ENCODE measurements around the gene PPP6R1. TPM values are rescaled to one million over a fixed set of nuclear protein-coding genes. Genes with fewer than 3 reads are reported as not detected.
A peak's percentile ranks its signal among the peaks of the same experiment; 100 is the strongest.

PPP6R1 gene
- polyA plus RNA-seq, 1 of the 3 experiments (the other 2 are of a cell fraction) = 47.8 TPM

GRCh38 chr19:55228403-55229031 is 30.3 kb downstream of the PPP6R1 start, which contains the start of gene TMEM86B (continued):
- TF ChIP-seq, protein P1, sequence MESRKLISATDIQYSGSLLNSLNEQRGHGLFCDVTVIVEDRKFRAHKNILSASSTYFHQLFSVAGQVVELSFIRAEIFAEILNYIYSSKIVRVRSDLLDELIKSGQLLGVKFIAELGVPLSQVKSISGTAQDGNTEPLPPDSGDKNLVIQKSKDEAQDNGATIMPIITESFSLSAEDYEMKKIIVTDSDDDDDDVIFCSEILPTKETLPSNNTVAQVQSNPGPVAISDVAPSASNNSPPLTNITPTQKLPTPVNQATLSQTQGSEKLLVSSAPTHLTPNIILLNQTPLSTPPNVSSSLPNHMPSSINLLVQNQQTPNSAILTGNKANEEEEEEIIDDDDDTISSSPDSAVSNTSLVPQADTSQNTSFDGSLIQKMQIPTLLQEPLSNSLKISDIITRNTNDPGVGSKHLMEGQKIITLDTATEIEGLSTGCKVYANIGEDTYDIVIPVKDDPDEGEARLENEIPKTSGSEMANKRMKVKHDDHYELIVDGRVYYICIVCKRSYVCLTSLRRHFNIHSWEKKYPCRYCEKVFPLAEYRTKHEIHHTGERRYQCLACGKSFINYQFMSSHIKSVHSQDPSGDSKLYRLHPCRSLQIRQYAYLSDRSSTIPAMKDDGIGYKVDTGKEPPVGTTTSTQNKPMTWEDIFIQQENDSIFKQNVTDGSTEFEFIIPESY (IDR thresholded peaks at IDR 0.05; ENCODE audit: borderline replicate concordance, low read depth) = no peak
- TF ChIP-seq TEAD4 (IDR thresholded peaks at IDR 0.05; ENCODE audit: borderline replicate concordance, insufficient read depth) (no peak), ELF1 (IDR thresholded peaks at IDR 0.05) (no peak), FOXM1 (IDR thresholded peaks at IDR 0.05; ENCODE audit: low read depth) (no peak), YY1 (IDR thresholded peaks at IDR 0.05; ENCODE audit: low read depth) (no peak), FOXJ3 (CRISPR knock-in tag; IDR thresholded peaks at IDR 0.05) (no peak), SMC3 (IDR thresholded peaks at IDR 0.05; ENCODE audit: low read depth, low read length) (no peak), CHD2 (IDR thresholded peaks at IDR 0.05; ENCODE audit: low read length, partially characterized antibody) (no peak), MEF2A (IDR thresholded peaks at IDR 0.05; ENCODE audit: borderline replicate concordance, low read depth) (no peak), TCF12 (IDR thresholded peaks at IDR 0.05) (no peak), POLR2AphosphoS5 (IDR thresholded peaks at IDR 0.05; ENCODE audit: low read depth, low read length) (no peak), RAD21 (IDR thresholded peaks at IDR 0.05; ENCODE audit: low read length) (no peak), MXI1 (IDR thresholded peaks at IDR 0.05; ENCODE audit: low read depth, low read length) (no peak)
- TF ChIP-seq, protein P2, sequence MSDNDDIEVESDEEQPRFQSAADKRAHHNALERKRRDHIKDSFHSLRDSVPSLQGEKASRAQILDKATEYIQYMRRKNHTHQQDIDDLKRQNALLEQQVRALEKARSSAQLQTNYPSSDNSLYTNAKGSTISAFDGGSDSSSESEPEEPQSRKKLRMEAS (IDR thresholded peaks at IDR 0.05; ENCODE audit: low read depth) = no peak

GRCh38 chr19:55228015-55228391 is 30.8 kb downstream of the PPP6R1 start:
- H3K4me1 ChIP-seq (ENCODE audit: control insufficient read depth in 1 of 2, insufficient read depth in 2 of 2, low read depth in 1 of 2, low read length in 1 of 2) = peaks cover 0 to 38% of the 10 kb centered on the region in 2 experiments; a peak in 1 of 4 replicates
- H3K9me3 ChIP-seq = no peaks in the 10 kb centered on the region
- DNase-seq = peak; percentile 93
- no peak overlapping the region for H3K9ac ChIP-seq
- TF ChIP-seq SMC3 (IDR thresholded peaks at IDR 0.05; ENCODE audit: low read depth, low read length) (no peak), MXI1 (IDR thresholded peaks at IDR 0.05; ENCODE audit: low read depth, low read length) (peak; percentile 49; the same call in 1 of the 2 replicates), POLR2AphosphoS5 (IDR thresholded peaks at IDR 0.05; ENCODE audit: low read depth, low read length) (no peak), EP300 (IDR thresholded peaks at IDR 0.05; ENCODE audit: borderline replicate concordance in 1 of 2, low read depth in 1 of 2, low read length in 1 of 2) (peak in 1 of 2 experiments; percentile 51; a peak in 1 of 4 replicates), FOXJ3 (CRISPR knock-in tag; IDR thresholded peaks at IDR 0.05) (peak; percentile 54; the same call in 1 of the 2 replicates), RCOR1 (IDR thresholded peaks at IDR 0.05; ENCODE audit: low read length) (peak; percentile 62; the same call in 1 of the 2 replicates), TCF12 (IDR thresholded peaks at IDR 0.05) (peak; percentile 48; the same call in 1 of the 2 replicates), CHD2 (IDR thresholded peaks at IDR 0.05; ENCODE audit: low read length, partially characterized antibody) (peak; percentile 81)
- H3K27ac ChIP-seq (ENCODE audit: low read depth in 2 of 2, low read length in 1 of 2) = peak overlapping the region in 1 of 2 experiments; percentile 78; a peak in 2 of 4 replicates
- H3K79me2 ChIP-seq (ENCODE audit: insufficient read depth) = no peaks in the 10 kb centered on the region
- 80% methylated on average over 15 of the region's 17 CpGs for WGBS (ENCODE audit: low lambda C conversion rate)
- H3K27me3 ChIP-seq (ENCODE audit: insufficient read depth) = no peaks in the 10 kb centered on the region
- ChIA-PET CTCF (interaction anchor here (0.8 to 2.1 kb wide), 8 partner anchors 12 to 379 kb away, joined by 3 to 7 read pairs (median 3); partner anchors contain the start of gene PPP6R1), POLR2A (interaction anchor here (0.9 to 1.8 kb wide), 12 partner anchors 8 to 249 kb away, joined by 3 to 17 read pairs (median 5); partner anchors contain the start of genes PPP6R1, SYT5, TMEM238 and UBE2S)
- peaks cover 3 to 59% of the 10 kb centered on the region in 2 experiments for H3K36me3 ChIP-seq (replicated peaks in 1 of 2; ENCODE audit: control insufficient read depth in 1 of 2, insufficient read depth in 2 of 2, low read length in 1 of 2)
- no peak overlapping the region for H3K4me2 ChIP-seq
- H3K4me3 ChIP-seq (ENCODE audit: low read depth in 2 of 2, low read length in 1 of 2) = no peak overlapping the region; a peak in 1 of 4 replicates
- peaks cover 16% of the 10 kb centered on the region; the same call in 1 of the 2 replicates for H4K20me1 ChIP-seq (ENCODE audit: insufficient read depth)
- H3K9me2 ChIP-seq = no peaks in the 10 kb centered on the region
- no peaks in the 10 kb centered on the region for H3F3A ChIP-seq (replicated peaks; ENCODE audit: insufficient read depth)
- H2AFZ ChIP-seq (ENCODE audit: low read depth) = no peak overlapping the region

Measured in SK-N-SH (cell line).